Transverse colon (tissue), 4 donors: Measurements from ENCODE around the gene GFOD1. TPM values are rescaled to one million over a fixed set of nuclear protein-coding genes. Genes with fewer than 3 reads are reported as not detected.

ENCODE experiments used
- DNase-seq: peaks from one replicate; pipeline ENCODE4 v3.0.0-alpha.2; 2019
- H3K27ac ChIP-seq, 4 donors: fragments of 200-600 bp; sonication (generic); 2 replicates each; pipeline ENCODE4 v1.5.1; 2016 to 2018; ENCODE audit warnings: inconsistent platforms in 4 of 4
- H3K27me3 ChIP-seq: fragments of 200-600 bp; sonication (generic); 2 replicates; pipeline ENCODE4 v1.5.1; 2017; ENCODE audit warnings: inconsistent platforms
- H3K36me3 ChIP-seq, 4 donors: fragments of 200-600 bp; sonication (generic); 2 replicates each; pipeline ENCODE4 v1.5.1; 2017 to 2019; ENCODE audit warnings: inconsistent platforms in 4 of 4
- H3K4me1 ChIP-seq, 4 donors: fragments of 200-600 bp; sonication (generic); 2 replicates each; pipeline ENCODE4 v1.5.1; 2017 to 2020; ENCODE audit warnings: inconsistent platforms in 4 of 4
- H3K4me3 ChIP-seq, 4 donors: fragments of 200-600 bp; sonication (generic); 1 replicate in 1 of 4; 2 replicates in 3 of 4; pipeline versions ENCODE4 v1.5.1 to v1.6.1; 2017 to 2019; ENCODE audit warnings: inconsistent platforms in 4 of 4
- H3K9me3 ChIP-seq, 2 donors: fragments of 200-600 bp; sonication (generic); 2 replicates each; pipeline ENCODE4 v1.5.1; 2017 to 2019; ENCODE audit warnings: inconsistent platforms in 2 of 2
- EP300 ChIP-seq: sonication (generic); formaldehyde crosslinking; IDR thresholded peaks from one replicate; pipeline ENCODE4 v1.6.1; 2017; ENCODE audit warnings: antibody characterized with exemption, low read depth
- POLR2A ChIP-seq: fragments of 450-650 bp; IDR thresholded peaks from one replicate; pipeline ENCODE4 v1.6.1; 2016; ENCODE audit warnings: antibody characterized with exemption, mild to moderate bottlenecking, moderate library complexity
- POLR2AphosphoS5 ChIP-seq, 3 donors: sonication (generic); formaldehyde crosslinking; IDR thresholded peaks; one replicate each; pipeline ENCODE4 v1.6.1; 2016; ENCODE audit warnings: antibody characterized with exemption in 3 of 3
- WGBS, 2 donors: methylation state at CpG; one replicate each; pipeline ENCODE4 v1.1.5; 2018; ENCODE audit warnings: low coverage in 1 of 2; 5-methylcytosine and 5-hydroxymethylcytosine counted together
- in situ Hi-C, 4 donors: fragments of 200-750 bp; cut with MboI; loops; one replicate each; pipeline versions ENCODE4 v1.15.0 to v1.15.1; 2017; ENCODE audit warnings: low sequenced_read_pairs in 3 of 4, low pct_ligation_motif_present in 1 of 4, low pct_unique_long_range_greater_than_20kb in 1 of 4
- intact Hi-C: fragments of 100-400 bp; cut with DNase I; formaldehyde crosslinking; loops from one replicate; pipeline ENCODE4 v1.15.1; 2023; ENCODE audit warnings: low total_unique reads
- total RNA-seq, 4 donors: library from RNA; depleted of rRNA; stranded (reverse); fragments of >200 nt; gene quantifications; one replicate each; pipeline ENCODE4 v1.1.0, GENCODE V29; 2016
- TF ChIP-seq, protein P1 (sequence below), 5 experiments: fragments of 200-600 bp in 3 of 5; fragments of 450-650 bp in 2 of 5; sonication (generic) in 3 of 5; IDR thresholded peaks; 1 replicate in 2 of 5; 2 replicates in 3 of 5; pipeline ENCODE4 v1.5.1; 2016 to 2017; ENCODE audit warnings: antibody characterized with exemption in 5 of 5, inconsistent platforms in 3 of 5, mild to moderate bottlenecking in 2 of 5, moderate library complexity in 1 of 5

Gene GFOD1
- total RNA-seq, 4 donors from 2014 or later = 8.4 to 36.7 (median 19.9) TPM

DNA sequence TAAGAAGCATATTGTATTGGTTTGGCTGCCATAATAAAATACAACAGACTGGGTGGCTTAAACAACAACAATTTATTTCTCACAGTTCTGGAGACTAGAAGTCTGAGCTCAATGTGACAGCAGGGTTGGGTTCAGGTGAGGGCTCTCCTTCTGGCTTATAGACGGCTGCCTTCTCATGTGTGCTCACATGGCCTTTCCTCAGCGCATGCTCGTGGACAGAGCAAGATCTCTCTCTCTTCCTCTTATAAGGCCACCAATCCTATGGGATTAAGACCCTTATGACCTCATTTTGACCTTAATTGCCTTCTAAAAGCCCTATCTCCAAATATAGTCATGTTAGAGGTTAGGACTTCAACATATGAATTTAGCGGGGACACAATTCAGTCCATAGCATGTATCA, 32.4 kb upstream of the GFOD1 start:
- Histone ChIP-seq H3K36me3 (no peaks in the 10 kb centered on the region), H3K27me3 (no peaks in the 10 kb centered on the region), H3K27ac (no peak overlapping the region), H3K4me1 (peaks cover 0 to 15% (median 8%) of the 10 kb centered on the region in 4 donors), H3K9me3 (no peaks in the 10 kb centered on the region), H3K4me3 (no peak overlapping the region)
- TF ChIP-seq, protein P1, sequence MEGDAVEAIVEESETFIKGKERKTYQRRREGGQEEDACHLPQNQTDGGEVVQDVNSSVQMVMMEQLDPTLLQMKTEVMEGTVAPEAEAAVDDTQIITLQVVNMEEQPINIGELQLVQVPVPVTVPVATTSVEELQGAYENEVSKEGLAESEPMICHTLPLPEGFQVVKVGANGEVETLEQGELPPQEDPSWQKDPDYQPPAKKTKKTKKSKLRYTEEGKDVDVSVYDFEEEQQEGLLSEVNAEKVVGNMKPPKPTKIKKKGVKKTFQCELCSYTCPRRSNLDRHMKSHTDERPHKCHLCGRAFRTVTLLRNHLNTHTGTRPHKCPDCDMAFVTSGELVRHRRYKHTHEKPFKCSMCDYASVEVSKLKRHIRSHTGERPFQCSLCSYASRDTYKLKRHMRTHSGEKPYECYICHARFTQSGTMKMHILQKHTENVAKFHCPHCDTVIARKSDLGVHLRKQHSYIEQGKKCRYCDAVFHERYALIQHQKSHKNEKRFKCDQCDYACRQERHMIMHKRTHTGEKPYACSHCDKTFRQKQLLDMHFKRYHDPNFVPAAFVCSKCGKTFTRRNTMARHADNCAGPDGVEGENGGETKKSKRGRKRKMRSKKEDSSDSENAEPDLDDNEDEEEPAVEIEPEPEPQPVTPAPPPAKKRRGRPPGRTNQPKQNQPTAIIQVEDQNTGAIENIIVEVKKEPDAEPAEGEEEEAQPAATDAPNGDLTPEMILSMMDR (IDR thresholded peaks at IDR 0.05) = no peak
- TF ChIP-seq POLR2AphosphoS5 (IDR thresholded peaks at IDR 0.05) (no peak), EP300 (no peak), POLR2A (no peak)
- WGBS, 2 donors = 78 to 96% methylated on average over 4 of the region's 4 CpGs
- in situ Hi-C loops = no loop called here
- intact Hi-C loops = no loop called here
- no peak for DNase-seq

DNA sequence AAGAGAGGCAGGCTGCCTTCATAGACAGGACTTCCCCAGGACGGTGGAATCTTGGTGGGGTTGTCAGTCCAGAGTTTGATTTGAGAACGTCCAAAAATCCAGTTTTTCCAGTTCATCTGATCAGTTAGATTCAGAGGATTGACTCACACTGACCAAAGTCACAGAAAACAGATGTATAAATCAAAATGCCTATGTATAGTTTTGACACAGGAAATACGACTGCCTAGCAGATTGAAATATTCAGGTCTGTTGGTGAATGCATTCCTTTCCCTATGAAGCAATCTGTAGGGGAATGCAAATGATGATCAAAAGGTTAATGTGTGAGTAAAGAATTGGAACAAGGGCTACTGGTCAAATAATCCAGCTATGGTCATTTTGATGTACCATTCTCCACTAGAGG, 29.7 kb upstream of the GFOD1 start:
- no peaks in the 10 kb centered on the region for H3K9me3 ChIP-seq
- intact Hi-C loops = no loop called here
- 45 to 63% methylated on average over 3 of the region's 3 CpGs for WGBS, 2 donors
- TF ChIP-seq, protein P1 (IDR thresholded peaks at IDR 0.05) = no peak
- TF ChIP-seq POLR2AphosphoS5 (IDR thresholded peaks at IDR 0.05) = no peak
- no peak for TF ChIP-seq POLR2A
- no peak for TF ChIP-seq EP300
- peaks cover 0 to 17% (median 10%) of the 10 kb centered on the region in 4 donors for H3K4me1 ChIP-seq
- H3K27ac ChIP-seq = no peak overlapping the region
- in situ Hi-C loops = no loop called here
- H3K27me3 ChIP-seq = no peaks in the 10 kb centered on the region
- no peak for DNase-seq
- no peak overlapping the region for H3K4me3 ChIP-seq
- H3K36me3 ChIP-seq = no peaks in the 10 kb centered on the region

DNA sequence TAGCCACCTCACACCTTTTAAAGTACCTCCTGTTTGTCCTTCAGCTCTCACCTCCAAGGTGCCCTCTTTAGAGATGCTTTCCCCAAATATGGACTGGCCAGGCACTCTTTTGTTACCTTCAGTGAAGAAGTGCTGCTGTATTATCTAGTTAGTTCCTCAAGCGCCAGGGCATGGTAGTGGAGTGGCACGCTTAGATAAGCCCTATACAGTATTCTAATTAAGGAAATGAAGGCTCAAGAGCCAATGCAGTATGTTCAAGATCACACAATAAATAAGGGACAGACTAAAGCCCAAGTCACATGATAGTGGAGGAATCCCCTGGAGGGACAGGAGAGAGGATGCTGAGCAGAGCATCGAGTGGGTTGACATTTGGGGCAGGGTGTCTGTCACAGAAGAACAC, 28.5 kb upstream of the GFOD1 start:
- no peak for DNase-seq
- no peaks in the 10 kb centered on the region for H3K36me3 ChIP-seq
- no peaks in the 10 kb centered on the region for H3K27me3 ChIP-seq
- peaks cover 0 to 26% (median 16%) of the 10 kb centered on the region in 4 donors for H3K4me1 ChIP-seq
- intact Hi-C loops = no loop called here
- no peak overlapping the region for H3K4me3 ChIP-seq
- TF ChIP-seq POLR2A (no peak), EP300 (no peak), POLR2AphosphoS5 (IDR thresholded peaks at IDR 0.05) (no peak)
- TF ChIP-seq, protein P1 (IDR thresholded peaks at IDR 0.05) = no peak
- in situ Hi-C loops = no loop called here
- no peak overlapping the region for H3K27ac ChIP-seq
- 91% methylated on average over 3 of the region's 3 CpGs; no CpG with 5 or more reads in 1 of the 2 donors for WGBS, 2 donors
- H3K9me3 ChIP-seq = no peaks in the 10 kb centered on the region

DNA sequence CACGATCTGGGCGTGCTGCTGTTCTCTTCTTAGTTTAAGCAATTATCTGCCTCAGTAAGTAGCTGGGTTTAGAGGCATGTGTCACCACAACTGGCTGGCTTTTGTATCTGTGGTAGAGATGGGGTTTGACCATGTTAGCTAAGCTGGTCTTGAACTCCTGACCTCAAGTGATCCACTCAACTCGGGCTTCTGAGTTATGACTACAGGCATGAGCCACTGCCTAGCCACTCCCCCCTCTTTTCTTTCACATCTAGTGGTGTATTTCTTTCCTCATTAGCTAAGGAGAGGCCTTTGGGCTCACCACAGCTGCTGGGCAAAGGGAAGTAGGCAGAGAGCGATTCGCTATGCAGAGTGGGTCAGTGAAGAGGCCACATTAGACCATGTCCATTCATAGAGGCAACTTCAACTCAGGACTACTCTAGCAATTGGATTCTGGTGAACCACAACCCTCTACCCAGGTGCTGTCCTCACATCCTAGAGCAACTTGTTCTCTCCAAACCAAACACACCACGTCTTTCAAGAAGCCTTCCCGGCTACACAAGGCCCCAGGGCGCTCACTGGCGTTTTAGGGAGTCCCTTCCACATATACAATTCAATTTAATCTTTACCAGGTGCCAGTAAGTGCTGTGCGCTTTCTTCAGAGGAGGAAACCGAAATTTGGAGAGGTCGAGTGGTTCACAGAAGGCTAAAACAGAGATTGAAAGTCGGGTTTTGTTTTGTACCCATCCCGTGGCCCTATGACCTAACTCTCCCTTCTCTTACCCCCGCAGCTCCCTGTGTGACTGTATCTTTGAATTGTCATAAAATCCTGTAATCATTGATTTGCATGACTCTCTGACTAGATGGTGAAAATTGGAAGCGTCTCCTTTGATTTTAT, 26.5 kb upstream of the GFOD1 start:
- peaks cover 0 to 27% (median 17%) of the 10 kb centered on the region in 4 donors for H3K4me1 ChIP-seq
- H3K27me3 ChIP-seq = no peaks in the 10 kb centered on the region
- DNase-seq = no peak
- H3K36me3 ChIP-seq = no peaks in the 10 kb centered on the region
- in situ Hi-C loops (no loop called here), intact Hi-C loops (no loop called here)
- TF ChIP-seq POLR2AphosphoS5 (IDR thresholded peaks at IDR 0.05) = peak in 1 of 3 donors; percentile 27
- no peak for TF ChIP-seq POLR2A
- H3K9me3 ChIP-seq = no peaks in the 10 kb centered on the region
- 54 to 66% methylated on average over 5 to 16 of the region's 16 CpGs for WGBS, 2 donors
- H3K4me3 ChIP-seq = no peak overlapping the region
- H3K27ac ChIP-seq = peak overlapping the region in 2 of 4 donors; percentile 19 to 32
